VCaP (cell line): ENCODE results near the gene TRIM54.
"Not testable (repeated sequence)": the region's sequence is repeated elsewhere in the genome, so short reads cannot be mapped to it uniquely, and the experiment has no call there.

Source experiments
- H3K27ac ChIP-seq: fragments of 450-650 bp; 2 replicates; pipeline ENCODE4 v1.5.1; 2017
- TF ChIP-seq, protein P1 (sequence below): fragments of 450-650 bp; conservative IDR thresholded peaks from 2 replicates; pipeline ENCODE4 v1.5.1; 2017; ENCODE audit warnings: mild to moderate bottlenecking, moderate library complexity

TRIM54 gene

DNA sequence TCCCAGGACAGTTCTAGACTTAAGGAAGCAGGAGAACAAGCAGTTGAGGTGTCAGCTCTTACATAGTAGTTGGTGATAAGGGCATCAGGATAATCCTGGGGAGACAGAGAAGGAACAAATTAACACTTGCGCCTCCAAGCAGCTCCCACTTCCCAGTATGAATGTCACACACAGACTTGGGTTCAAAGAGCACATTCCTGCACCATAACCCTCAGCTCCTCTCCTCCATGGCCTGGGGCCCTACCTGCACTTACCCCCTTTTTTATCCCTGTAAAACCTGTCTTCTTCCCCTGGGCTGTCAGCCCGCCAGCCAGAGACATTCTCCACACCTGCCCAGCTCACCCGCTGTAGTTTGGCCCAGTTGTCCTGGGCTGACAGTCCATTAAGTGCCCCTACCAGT lies 29.9 kb downstream of the TRIM54 start:
- H3K27ac ChIP-seq, result no peak overlapping the region
- TF ChIP-seq, protein P1, sequence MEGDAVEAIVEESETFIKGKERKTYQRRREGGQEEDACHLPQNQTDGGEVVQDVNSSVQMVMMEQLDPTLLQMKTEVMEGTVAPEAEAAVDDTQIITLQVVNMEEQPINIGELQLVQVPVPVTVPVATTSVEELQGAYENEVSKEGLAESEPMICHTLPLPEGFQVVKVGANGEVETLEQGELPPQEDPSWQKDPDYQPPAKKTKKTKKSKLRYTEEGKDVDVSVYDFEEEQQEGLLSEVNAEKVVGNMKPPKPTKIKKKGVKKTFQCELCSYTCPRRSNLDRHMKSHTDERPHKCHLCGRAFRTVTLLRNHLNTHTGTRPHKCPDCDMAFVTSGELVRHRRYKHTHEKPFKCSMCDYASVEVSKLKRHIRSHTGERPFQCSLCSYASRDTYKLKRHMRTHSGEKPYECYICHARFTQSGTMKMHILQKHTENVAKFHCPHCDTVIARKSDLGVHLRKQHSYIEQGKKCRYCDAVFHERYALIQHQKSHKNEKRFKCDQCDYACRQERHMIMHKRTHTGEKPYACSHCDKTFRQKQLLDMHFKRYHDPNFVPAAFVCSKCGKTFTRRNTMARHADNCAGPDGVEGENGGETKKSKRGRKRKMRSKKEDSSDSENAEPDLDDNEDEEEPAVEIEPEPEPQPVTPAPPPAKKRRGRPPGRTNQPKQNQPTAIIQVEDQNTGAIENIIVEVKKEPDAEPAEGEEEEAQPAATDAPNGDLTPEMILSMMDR, result no peak

DNA sequence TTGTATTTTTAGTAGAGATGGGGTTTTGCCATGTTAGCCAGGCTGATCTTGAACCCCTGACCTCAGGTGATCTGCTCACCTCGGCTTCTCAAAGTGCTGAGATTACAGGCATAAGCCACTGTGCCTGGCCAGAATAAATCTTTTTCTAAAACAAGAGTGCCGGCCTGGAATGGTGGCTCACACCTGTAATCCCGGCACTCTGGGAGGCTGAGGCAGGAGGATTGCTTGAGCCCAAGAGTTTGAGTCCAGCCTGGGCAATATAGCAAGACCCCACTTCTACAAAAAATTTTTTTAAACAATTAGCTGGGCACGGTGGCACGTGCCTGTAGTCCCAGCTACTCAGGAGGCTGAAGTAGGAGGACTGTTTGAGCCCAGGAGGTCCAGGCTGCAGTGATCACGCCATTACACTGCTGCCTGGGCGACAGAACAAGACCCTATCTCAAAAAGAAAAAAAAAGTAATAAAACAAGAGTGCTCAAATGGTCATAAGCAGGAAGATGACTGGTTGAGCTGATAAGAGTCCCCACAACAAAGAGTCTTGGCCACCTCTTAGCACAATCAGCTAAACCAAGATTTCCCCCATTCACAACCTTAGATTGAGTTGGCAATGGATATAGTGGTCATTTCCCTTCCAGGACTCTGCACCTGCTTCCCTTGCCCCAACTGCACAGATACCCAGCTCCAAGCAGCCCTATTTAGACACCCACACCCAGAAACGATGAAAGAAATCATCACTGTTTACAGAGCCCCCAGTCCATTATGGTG lies 31.8 kb downstream of the TRIM54 start:
- no peak overlapping the region for H3K27ac ChIP-seq
- TF ChIP-seq, protein P1, result no peak

- TF ChIP-seq, protein P1, result no peak
- no peak overlapping the region for H3K27ac ChIP-seq
These were observed 32.5 kb downstream of the TRIM54 start for GRCh38 chr2:27314709-27315108.

DNA sequence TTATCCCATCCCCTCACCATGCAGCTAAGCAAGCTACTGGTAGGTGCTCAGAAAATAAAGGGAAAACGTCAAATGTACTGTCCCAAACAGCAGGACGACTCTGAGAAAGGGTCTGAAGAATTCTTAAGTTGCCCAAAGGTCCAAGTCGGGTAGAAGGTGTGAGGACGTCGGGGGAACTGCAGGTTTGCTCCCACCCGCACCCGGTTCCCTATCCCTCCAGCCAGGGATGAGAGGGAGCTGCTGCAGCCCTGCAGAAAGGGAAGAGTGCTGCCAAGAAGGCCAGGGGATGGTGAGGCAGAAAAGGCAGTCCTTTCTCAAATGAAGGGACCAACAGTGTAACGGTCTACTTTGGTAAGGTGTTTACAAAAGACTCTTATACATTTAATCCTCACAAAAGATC lies 32.9 kb downstream of the TRIM54 start:
- no peak overlapping the region for H3K27ac ChIP-seq
- TF ChIP-seq, protein P1, result no peak

DNA sequence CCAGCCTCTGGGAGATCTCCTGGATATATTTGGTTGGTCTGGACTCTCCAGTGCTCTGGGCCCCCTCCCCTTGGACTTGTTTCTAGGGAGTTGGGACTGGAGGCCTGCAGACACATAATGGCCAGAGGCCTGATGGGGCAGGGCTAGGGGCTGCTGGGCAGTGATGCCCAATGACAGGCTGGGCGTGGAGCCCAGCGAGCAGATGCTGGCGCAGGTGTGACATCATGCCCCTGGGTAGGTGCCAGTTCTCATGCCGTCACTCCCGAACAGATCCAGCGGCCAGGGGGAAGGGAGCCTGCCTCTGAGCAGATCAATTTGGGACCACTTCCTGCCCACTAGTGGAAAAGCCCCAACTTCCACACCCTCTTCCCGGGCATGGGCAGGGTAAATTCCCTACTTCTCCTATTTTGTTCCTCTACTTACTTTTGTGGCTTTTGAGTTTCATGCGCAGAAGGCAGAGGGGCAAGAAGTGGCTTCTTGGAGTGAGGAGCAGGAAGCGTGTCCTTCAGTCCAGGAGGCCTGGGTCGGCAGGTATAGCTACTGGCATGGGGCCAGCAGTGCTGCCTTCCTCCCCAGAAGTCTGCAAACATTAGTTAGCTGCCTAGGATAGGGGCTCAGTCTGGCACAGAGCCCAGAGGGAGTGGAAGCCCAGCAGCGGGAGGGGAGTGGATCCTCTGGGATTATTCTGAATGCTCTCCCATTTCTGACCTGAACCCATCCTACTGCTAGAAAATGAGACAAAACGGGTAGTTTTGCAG lies 34.6 kb downstream of the TRIM54 start:
- peak overlapping the region; percentile 24; the same call in 1 of the 2 replicates for H3K27ac ChIP-seq

DNA sequence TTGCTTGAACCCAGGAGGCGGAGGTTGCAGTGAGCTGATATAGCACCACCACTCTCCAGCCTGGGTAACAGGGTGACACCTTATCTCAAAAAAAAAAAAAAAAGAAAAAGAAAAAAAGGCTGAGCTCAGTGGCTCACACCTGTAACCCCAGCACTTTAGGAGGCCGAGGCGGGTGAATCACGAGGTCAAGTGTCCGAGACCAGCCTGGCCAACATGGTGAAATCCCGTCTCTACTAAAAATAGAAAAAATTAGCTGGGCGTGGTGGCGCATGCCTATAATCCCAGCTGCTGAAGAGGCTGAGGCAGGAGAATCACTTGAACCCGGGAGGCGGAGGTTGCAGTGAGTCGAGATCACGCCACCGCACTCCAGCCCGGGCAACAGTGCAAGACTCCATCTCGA lies 37.6 kb downstream of the TRIM54 start:
- H3K27ac ChIP-seq, result not testable (repeated sequence)

More for the DNA sequence above, 34.6 kb downstream of the TRIM54 start:
- TF ChIP-seq, protein P1, result no peak

- TF ChIP-seq, protein P1, result peak; percentile 60
- peak overlapping the region; percentile 94 for H3K27ac ChIP-seq
These were observed 38.8 kb downstream of the TRIM54 start for GRCh38 chr2:27320958-27321543.
